ENCODE results near the gene SCFD1.
"Not testable (repeated sequence)": the region's sequence is repeated elsewhere in the genome, so short reads cannot be mapped to it uniquely, and the experiment has no call there.

SCFD1 gene

GRCh38 chr14:30621940-30622830 is at the start of gene SCFD1:
SCFD1 (plus strand) TSS chr14:30622319; CDS start chr14:30622339, 20 bp downstream.
- DNase-seq (ENCODE audit: low spot score): peak; percentile 95

- no peak for DNase-seq (ENCODE audit: low spot score)
These were observed 49.3 kb upstream of the SCFD1 start for GRCh38 chr14:30572771-30573170.

- no peak for DNase-seq (ENCODE audit: low spot score)
These were observed 48.8 kb upstream of the SCFD1 start for GRCh38 chr14:30573226-30573814.

- no peak for DNase-seq (ENCODE audit: low spot score)
These were observed 48.2 kb upstream of the SCFD1 start for GRCh38 chr14:30573966-30574365.

GRCh38 chr14:30574777-30575176 is 47.3 kb upstream of the SCFD1 start:
- DNase-seq (ENCODE audit: low spot score): not testable (repeated sequence)

GRCh38 chr14:30576333-30576732 is 45.8 kb upstream of the SCFD1 start:
- DNase-seq (ENCODE audit: low spot score): not testable (repeated sequence)

GRCh38 chr14:30580616-30581282 is 41.4 kb upstream of the SCFD1 start:
- DNase-seq (ENCODE audit: low spot score): no peak

GRCh38 chr14:30581283-30581625 is 40.9 kb upstream of the SCFD1 start:
- no peak for DNase-seq (ENCODE audit: low spot score)

- DNase-seq (ENCODE audit: low spot score): no peak
These were observed 39.7 kb upstream of the SCFD1 start for GRCh38 chr14:30582376-30582775.

GRCh38 chr14:30584058-30584630 is 38.0 kb upstream of the SCFD1 start:
- no peak for DNase-seq (ENCODE audit: low spot score)

- DNase-seq (ENCODE audit: low spot score): no peak
These were observed 36.9 kb upstream of the SCFD1 start for GRCh38 chr14:30585204-30585603.

- DNase-seq (ENCODE audit: low spot score): no peak
These were observed 35.0 kb upstream of the SCFD1 start for GRCh38 chr14:30587141-30587540.

GRCh38 chr14:30588873-30589272 is 33.2 kb upstream of the SCFD1 start:
- no peak for DNase-seq (ENCODE audit: low spot score)

- DNase-seq (ENCODE audit: low spot score): no peak
These were observed 25.2 kb upstream of the SCFD1 start for GRCh38 chr14:30596935-30597334.

- no peak for DNase-seq (ENCODE audit: low spot score)
These were observed 24.6 kb upstream of the SCFD1 start for GRCh38 chr14:30597504-30597903.

- DNase-seq (ENCODE audit: low spot score): no peak
These were observed 20.9 kb upstream of the SCFD1 start for GRCh38 chr14:30600922-30601918.

- no peak for DNase-seq (ENCODE audit: low spot score)
These were observed 18.7 kb upstream of the SCFD1 start for GRCh38 chr14:30603402-30603801.

GRCh38 chr14:30604696-30605095 is 17.4 kb upstream of the SCFD1 start:
- DNase-seq (ENCODE audit: low spot score): not testable (repeated sequence)

- DNase-seq (ENCODE audit: low spot score): no peak
These were observed 14.9 kb upstream of the SCFD1 start for GRCh38 chr14:30607156-30607780.

GRCh38 chr14:30608533-30609006 is 13.5 kb upstream of the SCFD1 start:
- DNase-seq (ENCODE audit: low spot score): no peak

Data from ecto neural progenitor cell (in vitro differentiated cells).